ENCODE data around the gene SLC35A4.
"Not testable (repeated sequence)": the region's sequence is repeated elsewhere in the genome, so short reads cannot be mapped to it uniquely, and the experiment has no call there.

DNA sequence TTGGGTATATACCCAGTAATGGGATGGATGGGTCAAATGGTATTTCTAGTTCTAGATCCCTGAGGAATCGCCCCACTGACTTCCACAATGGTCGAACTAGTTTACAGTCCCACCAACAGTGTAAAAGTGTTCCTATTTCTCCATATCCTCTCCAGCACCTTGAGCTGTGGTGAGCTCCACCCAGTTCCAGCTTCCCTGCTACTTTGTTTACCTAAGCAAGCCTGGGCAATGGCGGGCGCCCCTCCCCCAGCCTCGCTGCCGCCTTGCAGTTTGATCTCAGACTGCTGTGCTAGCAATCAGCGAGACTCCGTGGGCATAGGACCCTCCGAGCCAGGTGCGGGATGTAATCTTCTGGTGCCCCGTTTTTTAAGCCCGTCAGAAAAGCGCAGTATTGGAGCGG lies 28.4 kb downstream of the SLC35A4 start:
- TF ChIP-seq, protein P1, sequence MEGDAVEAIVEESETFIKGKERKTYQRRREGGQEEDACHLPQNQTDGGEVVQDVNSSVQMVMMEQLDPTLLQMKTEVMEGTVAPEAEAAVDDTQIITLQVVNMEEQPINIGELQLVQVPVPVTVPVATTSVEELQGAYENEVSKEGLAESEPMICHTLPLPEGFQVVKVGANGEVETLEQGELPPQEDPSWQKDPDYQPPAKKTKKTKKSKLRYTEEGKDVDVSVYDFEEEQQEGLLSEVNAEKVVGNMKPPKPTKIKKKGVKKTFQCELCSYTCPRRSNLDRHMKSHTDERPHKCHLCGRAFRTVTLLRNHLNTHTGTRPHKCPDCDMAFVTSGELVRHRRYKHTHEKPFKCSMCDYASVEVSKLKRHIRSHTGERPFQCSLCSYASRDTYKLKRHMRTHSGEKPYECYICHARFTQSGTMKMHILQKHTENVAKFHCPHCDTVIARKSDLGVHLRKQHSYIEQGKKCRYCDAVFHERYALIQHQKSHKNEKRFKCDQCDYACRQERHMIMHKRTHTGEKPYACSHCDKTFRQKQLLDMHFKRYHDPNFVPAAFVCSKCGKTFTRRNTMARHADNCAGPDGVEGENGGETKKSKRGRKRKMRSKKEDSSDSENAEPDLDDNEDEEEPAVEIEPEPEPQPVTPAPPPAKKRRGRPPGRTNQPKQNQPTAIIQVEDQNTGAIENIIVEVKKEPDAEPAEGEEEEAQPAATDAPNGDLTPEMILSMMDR (IDR thresholded peaks at IDR 0.05) = not testable (repeated sequence)
- not testable (repeated sequence) for TF ChIP-seq EZH2 (IDR thresholded peaks at IDR 0.05)

Measured in neural progenitor cell (in vitro differentiated cells).